Activated CD4-positive, alpha-beta T cell treated with anti-CD3 and anti-CD28 coated beads, Interleukin-10, Interleukin-2, amounts not matched to agents 100 ng/mL and 50 ng/mL, durations not matched to agents 16 hours and 8 hours (primary cell): ENCODE measurements around the gene WDR3.

ENCODE experiments used
- DNase-seq: peaks from one replicate; pipeline ENCODE4 v3.0.0-alpha.2; 2020

The WDR3 gene

DNA sequence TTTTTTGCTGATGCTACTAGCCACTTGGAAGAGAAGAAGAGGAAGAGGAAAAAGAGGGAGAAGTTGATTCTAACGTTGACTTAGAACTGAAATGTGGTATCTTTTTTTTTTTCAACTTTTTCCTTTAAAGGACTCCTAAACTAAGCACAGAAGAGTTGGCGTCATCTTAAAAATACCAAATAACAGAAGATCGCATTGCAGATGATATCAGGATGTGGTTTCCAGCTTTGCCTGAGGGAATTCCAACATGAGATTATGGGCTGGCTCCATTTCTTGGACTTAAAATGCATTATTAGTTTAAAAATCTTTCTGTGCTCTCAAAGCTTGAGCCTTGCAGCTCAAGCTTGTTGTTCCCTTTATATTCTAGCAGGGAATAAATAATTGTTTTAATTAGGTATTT, 29.8 kb downstream of the WDR3 start:
- DNase-seq = no peak

DNA sequence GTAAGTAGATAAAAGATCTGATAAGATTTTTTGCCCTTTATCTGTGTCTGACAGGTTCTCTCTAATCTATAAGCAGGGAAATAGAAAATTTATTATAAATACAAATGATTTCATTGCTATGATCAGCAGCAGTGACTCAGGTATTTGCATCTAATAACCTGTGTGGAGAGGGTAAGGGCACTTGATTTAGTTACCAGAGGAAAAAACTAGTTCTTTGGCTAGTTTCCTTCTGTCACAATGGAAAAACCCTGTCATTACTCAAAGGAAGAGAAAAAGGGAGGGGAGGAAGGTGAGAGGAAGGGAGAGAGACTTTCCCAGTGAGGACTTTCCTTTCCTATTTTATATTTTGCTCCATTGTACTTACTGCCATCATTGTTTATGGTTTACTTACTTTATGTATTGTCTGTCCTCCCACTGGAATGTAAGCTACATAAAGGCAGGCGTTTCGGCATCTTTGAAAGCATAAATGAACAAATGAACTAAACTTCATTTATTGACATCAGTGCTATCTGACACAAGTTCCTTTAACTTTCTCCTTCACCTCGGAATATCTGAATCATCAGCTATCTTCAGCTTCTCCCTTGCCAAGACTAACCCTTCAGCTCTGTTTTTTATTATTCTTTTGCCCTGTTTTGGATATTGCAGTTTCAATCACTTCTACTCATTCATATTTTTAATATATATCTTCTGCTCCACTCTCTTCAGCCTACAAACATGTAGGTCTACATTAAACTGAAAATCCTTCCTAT, 34.9 kb downstream of the WDR3 start:
- DNase-seq = no peak

DNA sequence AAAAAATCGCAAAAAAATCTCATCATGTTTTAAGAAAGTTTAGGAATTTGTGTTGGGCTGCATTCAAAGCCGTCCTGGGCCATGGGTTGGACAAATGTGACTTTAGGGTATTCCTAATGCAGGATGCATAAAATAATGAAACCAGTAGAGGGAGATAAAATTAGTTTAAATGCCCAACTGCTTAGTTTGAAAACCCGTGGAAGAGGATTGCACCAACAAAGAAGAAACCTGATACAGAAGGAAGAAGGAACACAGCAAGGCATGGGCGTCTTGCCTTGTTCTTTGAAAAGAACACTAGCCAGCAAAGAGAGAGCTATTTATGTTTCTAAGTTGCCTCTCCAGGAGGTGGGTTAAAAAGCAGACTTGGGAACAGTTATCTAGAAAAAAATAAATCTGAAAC, 37.9 kb downstream of the WDR3 start:
- DNase-seq = no peak

DNA sequence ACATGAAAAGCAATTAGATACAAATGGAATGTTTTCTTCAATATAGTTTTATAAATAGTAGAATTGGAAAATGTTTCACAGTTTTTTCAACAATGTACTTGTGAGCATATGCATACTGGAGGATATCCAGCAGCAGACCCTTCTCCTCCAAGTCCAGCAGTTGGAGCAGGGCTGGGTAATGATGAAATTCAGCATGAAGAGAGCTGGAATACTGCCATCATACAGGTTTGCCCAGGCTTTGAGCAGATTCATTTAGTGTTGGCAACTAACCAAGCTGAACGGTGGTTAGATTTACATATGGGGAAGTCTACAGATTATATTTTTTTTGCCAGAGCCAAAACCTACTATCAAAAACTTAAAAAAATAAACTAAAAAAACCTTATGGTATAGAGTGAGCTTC, 38.3 kb downstream of the WDR3 start:
- DNase-seq = no peak

DNA sequence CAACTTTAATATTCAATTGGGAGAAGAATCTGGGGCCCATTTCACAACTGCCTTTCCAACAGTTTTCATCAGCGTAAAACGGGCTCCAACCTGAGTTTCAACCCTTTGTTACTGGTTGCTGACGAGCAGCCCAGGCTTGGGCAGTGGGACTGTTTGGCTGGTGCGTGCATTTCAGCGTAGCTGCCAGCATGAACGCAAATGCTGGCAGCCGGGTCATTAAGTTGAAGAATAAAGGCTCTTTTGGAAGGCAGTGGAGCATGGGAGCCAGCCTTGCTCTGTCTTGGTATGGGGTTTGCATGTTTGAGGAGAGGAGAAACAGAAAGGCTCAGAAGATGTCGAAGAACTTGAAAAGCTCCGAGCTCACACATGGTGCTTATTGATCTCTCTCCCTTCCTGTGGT, 40.7 kb downstream of the WDR3 start:
- DNase-seq = no peak

DNA sequence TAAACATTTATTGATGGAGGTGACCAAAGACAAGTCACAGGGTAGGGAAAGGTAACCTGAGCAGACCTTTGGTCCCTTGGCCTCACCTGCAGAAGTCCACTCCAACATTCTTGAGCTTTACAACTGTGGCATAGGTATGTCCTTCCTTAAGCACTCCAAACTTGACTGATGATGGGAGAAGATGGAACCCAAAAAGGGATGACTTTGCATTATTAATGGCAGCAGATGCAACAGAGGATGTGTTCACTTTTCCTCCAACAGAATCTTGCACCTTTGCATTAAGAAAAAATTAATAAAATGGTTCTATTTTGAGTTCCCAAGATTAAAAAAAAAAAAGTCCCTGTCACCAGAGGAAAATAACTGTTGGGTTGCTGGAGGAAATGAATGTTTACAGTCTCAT, 42.2 kb downstream of the WDR3 start:
- DNase-seq = no peak

DNA sequence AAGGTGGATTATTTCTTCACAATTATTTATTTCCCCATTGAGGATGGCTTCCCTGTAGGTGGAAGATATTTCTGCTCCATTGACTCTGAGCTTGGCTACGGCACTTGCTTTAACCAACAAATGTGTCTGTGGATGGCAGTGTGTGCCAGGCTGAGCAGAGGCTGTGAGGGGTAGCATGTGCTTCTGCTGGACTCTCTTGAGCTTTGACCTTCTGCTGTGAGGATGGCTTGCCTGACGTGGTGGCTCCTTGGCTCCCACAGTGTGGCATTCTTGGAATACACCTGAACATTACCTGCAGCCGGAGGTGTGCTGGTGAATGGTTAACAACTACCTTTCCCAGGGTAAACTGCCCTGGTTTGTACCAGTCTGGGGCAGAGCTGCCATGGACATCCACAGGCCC, 46.8 kb downstream of the WDR3 start:
- DNase-seq = no peak

DNA sequence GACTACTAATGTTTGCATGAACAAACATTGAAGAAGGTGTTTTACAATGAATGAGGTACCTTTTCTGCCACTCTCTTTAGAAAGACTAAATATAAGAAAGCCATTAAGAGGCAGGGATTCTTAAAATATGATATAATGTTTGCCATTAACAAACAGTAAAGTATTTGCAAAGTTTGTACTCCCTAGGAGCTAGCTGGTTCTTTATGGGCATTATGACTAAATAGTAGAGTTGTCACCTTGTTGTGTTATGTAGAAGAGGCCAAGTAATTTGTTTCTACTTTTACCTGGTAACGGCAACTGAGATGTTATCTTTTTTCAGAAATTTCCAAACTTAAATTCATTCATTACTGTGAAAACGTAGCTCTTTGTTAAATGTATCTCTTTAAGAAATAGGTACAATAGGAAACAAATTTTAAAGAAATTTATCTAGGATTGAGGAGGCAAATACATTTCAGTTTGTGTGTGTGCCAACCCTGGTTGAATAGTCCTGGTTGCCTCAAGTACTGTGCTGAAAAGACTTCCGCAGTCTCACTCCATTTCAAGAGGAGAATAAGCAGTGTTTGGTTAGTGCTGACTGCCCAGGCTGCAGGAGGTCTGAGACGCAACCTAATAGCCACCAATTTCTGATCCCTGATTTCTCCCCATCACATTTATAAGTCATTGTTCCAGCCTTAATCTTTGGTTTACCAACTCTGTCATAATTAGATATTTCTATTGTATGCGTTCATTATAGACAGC, 52.1 kb downstream of the WDR3 start:
- DNase-seq = no peak

DNA sequence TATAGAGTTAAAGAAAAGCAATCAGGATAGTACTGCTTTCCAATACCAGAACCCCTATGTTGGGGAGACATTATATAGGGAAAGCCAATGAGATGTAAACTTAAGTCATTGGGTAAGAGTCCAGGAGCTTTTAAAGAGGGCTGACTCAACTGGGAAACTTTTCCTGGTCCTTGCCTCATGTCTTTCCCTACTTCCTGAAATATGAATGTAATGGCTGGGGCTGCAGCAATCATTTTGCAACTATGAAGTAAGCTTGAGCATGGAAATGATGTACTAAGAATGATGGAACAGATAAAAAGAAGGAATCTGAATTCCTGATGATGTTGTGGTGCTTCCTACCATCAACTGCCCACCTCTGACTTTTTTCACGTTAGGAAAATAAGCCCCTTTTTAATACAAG, 55.7 kb downstream of the WDR3 start:
- no peak for DNase-seq

DNA sequence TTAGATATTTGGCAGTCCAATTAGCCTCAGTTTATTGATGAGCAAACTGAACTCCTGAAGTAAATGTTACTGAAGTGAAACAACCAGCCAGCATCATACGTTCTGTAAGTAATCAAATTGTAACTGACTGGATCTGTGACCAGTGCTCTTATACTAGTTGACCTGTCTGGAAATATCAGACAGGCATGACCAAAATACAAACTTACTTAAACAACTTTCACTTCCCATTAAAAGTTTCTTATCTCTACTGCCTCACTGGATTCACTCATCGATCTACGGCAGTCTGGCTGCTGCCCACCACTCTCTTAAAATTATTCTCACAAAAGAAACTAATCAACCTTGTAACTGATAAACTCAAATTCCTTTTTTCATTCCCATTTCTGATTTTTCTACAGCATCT, 56.4 kb downstream of the WDR3 start:
- DNase-seq = no peak

DNA sequence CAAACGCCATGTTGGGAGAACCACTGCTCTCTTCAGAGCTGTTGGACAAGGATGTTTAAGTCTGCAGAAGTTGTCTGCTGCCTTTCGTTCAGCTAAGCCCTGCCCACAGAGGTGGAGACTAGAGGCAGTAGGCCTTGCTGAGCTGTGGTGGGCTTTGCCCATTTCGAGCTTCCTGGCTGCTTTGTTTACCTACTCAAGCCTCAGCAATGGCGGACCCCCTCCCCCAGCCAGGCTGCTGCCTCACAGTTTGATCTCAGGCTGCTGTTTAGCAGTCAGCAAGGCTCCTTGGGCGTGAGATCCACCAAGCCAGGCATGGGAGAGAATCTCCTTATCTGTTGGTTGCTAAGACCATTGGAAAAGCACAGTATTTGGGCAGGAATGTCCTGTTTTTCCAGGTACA, 74.8 kb downstream of the WDR3 start:
- no peak for DNase-seq

DNA sequence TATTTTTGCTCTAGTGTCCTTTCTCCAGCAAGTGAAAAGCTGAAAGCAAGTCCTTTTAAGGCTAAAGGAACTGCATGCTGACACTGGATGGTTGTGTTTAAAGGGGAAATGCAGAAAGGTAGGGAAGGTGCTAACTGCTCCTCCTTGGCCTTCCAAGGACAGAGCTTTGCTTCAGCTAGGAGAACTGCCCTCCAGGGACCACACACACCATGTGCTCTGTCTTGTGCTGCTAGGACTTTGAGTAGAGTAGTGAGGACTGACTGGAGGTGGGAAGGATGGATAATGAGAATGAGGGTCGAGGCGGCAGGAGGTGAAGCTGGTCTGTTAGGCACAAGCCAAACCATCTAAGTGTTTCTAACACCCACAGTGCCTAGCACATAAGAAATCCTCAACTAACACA, 77.9 kb downstream of the WDR3 start:
- DNase-seq = no peak

DNA sequence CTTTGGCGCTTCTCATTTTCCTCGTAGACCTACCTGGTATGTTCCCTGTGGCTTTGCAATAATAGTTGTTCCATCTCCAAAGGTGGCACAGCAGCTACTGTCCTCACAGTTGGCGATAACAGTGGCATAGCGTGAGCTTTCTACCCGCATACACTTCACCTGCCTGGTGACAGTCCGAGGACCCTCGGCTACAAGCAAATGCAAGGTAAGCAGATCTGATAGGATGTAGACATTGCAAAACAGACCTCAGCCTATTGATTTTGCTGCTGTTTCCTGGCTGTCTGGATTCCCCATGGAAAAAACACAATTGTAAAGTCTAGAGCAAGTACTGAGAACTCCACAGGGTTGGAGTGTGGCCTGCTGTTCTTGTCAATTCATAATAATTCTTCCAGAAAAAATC, 78.5 kb downstream of the WDR3 start:
- no peak for DNase-seq

DNA sequence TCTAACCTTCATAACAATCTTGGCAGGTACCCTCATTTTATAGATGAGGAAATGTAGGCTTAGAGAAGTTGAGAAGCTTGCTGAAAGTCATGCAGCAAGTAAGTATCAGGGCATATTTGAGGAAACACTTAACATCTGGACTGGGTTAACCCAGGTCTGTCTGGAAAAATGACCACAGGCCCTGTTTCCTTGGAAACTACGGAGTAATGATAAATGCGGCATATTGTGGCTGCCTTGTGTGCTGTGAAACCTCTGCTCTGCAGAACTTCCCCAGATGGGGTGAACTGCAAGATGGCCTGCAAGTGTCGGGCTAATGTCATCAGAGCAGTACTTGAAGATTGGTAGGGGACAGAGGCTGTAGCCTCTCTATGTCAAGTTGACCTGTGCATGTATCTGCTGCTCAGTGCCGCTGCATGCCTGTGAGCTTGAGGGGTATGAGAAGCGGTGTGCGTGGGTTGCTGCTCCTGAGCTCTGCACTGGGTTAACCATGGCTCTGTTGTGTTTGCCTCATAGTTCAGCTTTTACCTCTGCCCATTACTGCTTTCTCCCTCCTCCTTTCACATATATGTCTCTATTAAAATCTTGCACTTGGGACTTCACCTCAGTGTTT, 83.1 kb downstream of the WDR3 start:
- no peak for DNase-seq

DNA sequence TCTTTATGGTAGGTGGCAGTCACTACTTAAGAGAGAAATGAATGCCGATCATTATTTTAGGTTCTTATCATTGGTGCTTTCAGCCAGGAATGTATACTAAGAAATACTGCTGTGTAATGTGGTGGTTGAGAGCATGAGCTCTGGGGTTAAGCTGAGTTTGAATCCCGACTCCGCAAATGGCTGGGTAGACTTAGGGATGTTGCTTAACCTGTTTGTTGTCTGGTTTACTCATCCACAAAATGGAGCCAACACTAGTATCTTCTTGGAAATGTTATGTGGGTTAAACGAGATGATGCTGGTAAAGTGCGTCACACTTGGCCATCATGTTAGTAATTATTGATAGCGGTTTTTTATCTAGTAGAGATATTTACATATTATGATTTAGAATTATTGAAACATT, 83.8 kb downstream of the WDR3 start:
- no peak for DNase-seq

DNA sequence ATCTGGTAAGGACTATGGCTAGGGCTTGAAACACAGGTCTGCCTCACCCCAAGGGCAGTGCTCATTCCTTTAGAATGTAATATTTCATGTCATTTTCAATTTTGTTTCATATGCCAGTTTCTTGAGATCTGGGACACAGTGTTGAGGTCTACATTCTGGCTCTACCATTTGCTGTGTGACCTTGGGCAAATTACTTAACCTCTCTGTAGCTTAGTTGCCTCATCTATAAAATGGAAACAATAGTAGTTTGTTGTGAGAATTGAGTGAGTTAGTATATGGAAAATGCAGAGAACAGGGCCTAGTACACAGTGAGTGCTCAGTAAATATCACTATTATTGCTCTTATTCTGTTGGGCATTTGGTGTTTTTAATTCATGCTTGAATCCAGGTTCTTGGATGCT, 84.4 kb downstream of the WDR3 start:
- no peak for DNase-seq
